ENCODE data around the gene CHP1.
A peak's percentile ranks its signal among the peaks of the same experiment; 100 is the strongest.
"Not testable (repeated sequence)": the region's sequence is repeated elsewhere in the genome, so short reads cannot be mapped to it uniquely, and the experiment has no call there.

Gene CHP1

DNA sequence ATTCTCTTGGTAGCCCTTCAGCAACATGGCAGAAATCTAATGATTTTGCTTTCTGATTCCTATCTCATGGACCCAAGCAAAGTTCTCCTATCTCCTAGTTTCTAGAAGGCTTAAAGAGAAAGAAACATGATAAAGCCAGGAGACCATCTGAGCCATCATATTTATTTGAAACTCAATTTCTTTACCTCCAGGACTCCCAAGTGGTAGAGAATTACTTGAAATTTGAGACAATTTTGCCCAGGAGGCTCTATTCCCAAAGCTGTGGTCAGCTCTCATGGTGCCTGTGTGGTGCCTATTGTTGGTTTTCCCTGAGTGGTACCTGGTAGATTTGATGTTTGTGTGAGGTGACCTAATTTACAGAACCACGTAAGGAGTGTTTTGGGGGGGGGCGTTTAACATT is 38.8 kb downstream of the CHP1 start:
- no peaks in the 10 kb centered on the region for H3K9me3 ChIP-seq (ENCODE audit: control insufficient read depth, insufficient read depth, low read length)
- H3K36me3 ChIP-seq (ENCODE audit: insufficient read depth, low read length) = peaks cover 5% of the 10 kb centered on the region
- no peaks in the 10 kb centered on the region for H3K4me1 ChIP-seq (ENCODE audit: insufficient read depth, low read length)
- no peak overlapping the region for H3K9ac ChIP-seq (ENCODE audit: low read depth, low read length)

DNA sequence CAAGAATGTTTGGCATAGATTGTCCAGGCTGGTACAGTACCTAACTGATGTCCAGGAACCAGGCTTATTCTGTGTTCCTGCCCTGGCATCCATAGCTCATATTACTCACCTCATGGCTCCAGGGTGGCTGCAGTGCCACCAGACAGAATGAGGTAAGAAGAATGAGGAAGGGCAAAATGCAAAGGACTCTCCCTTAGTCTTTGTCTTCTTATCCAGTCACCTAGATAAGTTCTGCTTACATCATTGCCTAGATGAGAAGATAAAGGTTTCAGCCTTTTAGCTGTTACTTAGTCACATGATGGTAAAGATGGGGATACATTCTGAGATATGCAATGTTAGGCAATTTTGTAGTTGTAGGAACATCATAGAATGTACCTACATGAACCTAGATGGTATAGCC is 45.8 kb downstream of the CHP1 start:
- no peaks in the 10 kb centered on the region; the same call in 1 of the 2 replicates for H3K36me3 ChIP-seq (ENCODE audit: insufficient read depth, low read length)
- no peaks in the 10 kb centered on the region for H3K4me1 ChIP-seq (ENCODE audit: insufficient read depth, low read length)
- no peaks in the 10 kb centered on the region for H3K9me3 ChIP-seq (ENCODE audit: control insufficient read depth, insufficient read depth, low read length)
- no peak overlapping the region for H3K9ac ChIP-seq (ENCODE audit: low read depth, low read length)

GRCh38 chr15:41278319-41278718 is 47.3 kb downstream of the CHP1 start:
- H3K36me3 ChIP-seq (ENCODE audit: insufficient read depth, low read length) = no peaks in the 10 kb centered on the region
- no peak overlapping the region for H3K9ac ChIP-seq (ENCODE audit: low read depth, low read length)
- H3K4me1 ChIP-seq (ENCODE audit: insufficient read depth, low read length) = 0 out of 2 replicates have a peak, but pooled peaks cover 3% of the 10 kb centered on the region
- H3K9me3 ChIP-seq (ENCODE audit: control insufficient read depth, insufficient read depth, low read length) = no peaks in the 10 kb centered on the region

DNA sequence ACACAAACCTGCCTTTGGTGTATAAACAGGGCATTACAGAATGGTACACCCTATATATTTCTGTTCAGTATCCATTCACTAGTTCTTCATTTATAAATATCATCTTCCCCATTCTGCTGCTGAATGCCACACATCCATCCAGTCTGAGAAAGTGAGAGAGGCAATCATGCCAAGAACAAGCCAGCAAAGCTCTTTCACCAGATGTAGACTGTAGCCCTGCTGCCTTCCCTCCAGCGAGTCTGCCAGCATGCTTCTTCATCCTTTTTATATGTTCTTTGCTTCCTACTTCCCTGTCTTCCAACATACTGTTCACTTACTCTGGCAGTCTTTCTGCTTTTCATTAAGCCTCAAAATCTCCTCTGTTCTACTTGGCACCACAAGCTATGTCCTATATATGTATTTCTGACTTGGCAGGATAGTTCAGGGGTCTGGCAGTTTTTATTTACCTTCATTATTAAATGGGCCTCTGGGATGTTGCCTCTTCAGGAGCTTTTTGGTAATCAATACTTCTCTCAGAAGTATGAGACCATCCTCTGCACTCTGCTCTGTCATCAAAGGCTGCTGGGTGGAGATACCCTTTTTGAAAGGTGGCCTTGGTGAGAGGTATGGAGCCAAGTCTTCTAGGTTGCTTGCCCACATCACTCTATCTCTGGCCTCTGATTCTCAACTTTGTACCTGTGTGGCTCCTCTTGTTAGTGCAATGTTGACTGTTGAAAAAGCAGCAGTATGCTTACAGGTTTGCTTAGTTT is 48.6 kb downstream of the CHP1 start:
- no peaks in the 10 kb centered on the region for H3K36me3 ChIP-seq (ENCODE audit: insufficient read depth, low read length)
- H3K9me3 ChIP-seq (ENCODE audit: control insufficient read depth, insufficient read depth, low read length) = no peaks in the 10 kb centered on the region
- H3K9ac ChIP-seq (ENCODE audit: low read depth, low read length) = no peak overlapping the region
- 0 out of 2 replicates have a peak, but pooled peaks cover 3% of the 10 kb centered on the region for H3K4me1 ChIP-seq (ENCODE audit: insufficient read depth, low read length)

DNA sequence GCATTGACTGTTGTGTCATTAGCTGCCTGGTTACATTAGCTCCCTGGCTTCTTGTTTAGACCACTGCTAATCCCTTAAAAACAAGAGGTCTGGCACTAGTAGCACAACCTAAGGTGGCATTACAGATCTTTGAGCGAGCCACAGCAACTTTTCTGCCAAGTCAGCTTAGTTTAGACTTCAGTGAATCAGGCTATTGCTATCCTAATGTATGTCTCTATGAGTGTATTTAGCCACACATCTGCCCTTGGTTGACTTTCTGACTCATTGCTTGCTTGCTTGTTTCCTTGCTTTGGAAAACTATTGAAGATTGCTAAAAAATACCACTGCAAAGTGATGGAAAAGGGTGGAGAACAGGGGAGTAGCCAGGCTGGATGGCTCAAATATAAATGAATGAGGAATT is 50.2 kb downstream of the CHP1 start:
- Histone ChIP-seq H3K9ac (ENCODE audit: low read depth, low read length) (no peak overlapping the region), H3K36me3 (ENCODE audit: insufficient read depth, low read length) (peaks cover 8% of the 10 kb centered on the region; the same call in 1 of the 2 replicates), H3K4me1 (ENCODE audit: insufficient read depth, low read length) (peaks cover 9% of the 10 kb centered on the region; the same call in 1 of the 2 replicates), H3K9me3 (ENCODE audit: control insufficient read depth, insufficient read depth, low read length) (no peaks in the 10 kb centered on the region)

GRCh38 chr15:41282436-41282835 is 51.4 kb downstream of the CHP1 start:
- peaks cover 20% of the 10 kb centered on the region; the same call in 1 of the 2 replicates for H3K36me3 ChIP-seq (ENCODE audit: insufficient read depth, low read length)
- not testable (repeated sequence) for H3K4me1 ChIP-seq (ENCODE audit: insufficient read depth, low read length); H3K9me3 ChIP-seq (ENCODE audit: control insufficient read depth, insufficient read depth, low read length); H3K9ac ChIP-seq (ENCODE audit: low read depth, low read length)

DNA sequence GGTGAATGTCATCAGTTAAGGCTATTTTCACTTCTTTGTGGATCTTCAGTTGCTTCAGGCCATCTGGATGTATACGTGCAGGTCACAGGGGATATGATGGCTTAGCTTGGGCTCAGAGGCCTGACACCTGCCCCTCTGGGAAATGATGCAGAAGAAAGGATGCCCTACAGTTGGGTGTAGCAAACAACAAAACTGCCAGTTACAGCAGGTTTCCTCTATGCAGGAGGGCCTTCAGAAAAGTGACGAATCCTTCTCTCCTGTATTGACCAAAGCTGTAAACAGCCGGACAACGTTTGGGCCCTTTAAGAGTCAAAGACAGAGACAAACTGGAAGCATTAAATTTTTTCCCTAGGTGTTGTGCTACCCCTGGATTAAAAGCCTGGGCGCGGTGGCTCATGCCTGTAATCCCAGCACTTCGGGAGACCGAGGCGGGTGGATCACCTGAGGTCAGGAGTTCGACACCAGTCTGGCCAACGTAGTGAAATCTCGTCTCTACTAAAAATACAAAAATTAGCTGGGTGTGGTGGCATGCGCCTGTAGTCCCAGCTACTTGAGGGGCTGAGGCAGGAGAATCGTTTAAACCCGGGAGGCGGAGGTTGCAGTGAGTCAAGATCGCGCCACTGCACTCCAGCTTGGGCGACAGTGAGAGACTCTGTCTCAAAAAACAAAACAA is 52.0 kb downstream of the CHP1 start:
- Histone ChIP-seq H3K9ac (ENCODE audit: low read depth, low read length) (peak overlapping the region; percentile 86; the same call in 1 of the 2 replicates), H3K36me3 (ENCODE audit: insufficient read depth, low read length) (peaks cover 22% of the 10 kb centered on the region; the same call in 1 of the 2 replicates)
- H3K4me1 ChIP-seq (ENCODE audit: insufficient read depth, low read length) = not testable (repeated sequence)

GRCh38 chr15:41283653-41284426 is 52.8 kb downstream of the CHP1 start:
- peaks cover 9% of the 10 kb centered on the region; the same call in 1 of the 2 replicates for H3K4me1 ChIP-seq (ENCODE audit: insufficient read depth, low read length)
- H3K9me3 ChIP-seq (ENCODE audit: control insufficient read depth, insufficient read depth, low read length) = no peaks in the 10 kb centered on the region
- peak overlapping the region; percentile 86 for H3K9ac ChIP-seq (ENCODE audit: low read depth, low read length)
- peaks cover 27% of the 10 kb centered on the region; the same call in 1 of the 2 replicates for H3K36me3 ChIP-seq (ENCODE audit: insufficient read depth, low read length)

More for the DNA sequence above, 52.0 kb downstream of the CHP1 start:
- not testable (repeated sequence) for H3K9me3 ChIP-seq (ENCODE audit: control insufficient read depth, insufficient read depth, low read length)

GRCh38 chr15:41284427-41285177 is 53.5 kb downstream of the CHP1 start:
- peaks cover 27% of the 10 kb centered on the region; the same call in 1 of the 2 replicates for H3K36me3 ChIP-seq (ENCODE audit: insufficient read depth, low read length)
- H3K4me1 ChIP-seq (ENCODE audit: insufficient read depth, low read length) = peaks cover 9% of the 10 kb centered on the region; the same call in 1 of the 2 replicates
- H3K9ac ChIP-seq (ENCODE audit: low read depth, low read length) = peak overlapping the region; percentile 86
- no peaks in the 10 kb centered on the region for H3K9me3 ChIP-seq (ENCODE audit: control insufficient read depth, insufficient read depth, low read length)

GRCh38 chr15:41285285-41285684 is 54.2 kb downstream of the CHP1 start:
- H3K9ac ChIP-seq (ENCODE audit: low read depth, low read length) = peak overlapping the region; percentile 86

DNA sequence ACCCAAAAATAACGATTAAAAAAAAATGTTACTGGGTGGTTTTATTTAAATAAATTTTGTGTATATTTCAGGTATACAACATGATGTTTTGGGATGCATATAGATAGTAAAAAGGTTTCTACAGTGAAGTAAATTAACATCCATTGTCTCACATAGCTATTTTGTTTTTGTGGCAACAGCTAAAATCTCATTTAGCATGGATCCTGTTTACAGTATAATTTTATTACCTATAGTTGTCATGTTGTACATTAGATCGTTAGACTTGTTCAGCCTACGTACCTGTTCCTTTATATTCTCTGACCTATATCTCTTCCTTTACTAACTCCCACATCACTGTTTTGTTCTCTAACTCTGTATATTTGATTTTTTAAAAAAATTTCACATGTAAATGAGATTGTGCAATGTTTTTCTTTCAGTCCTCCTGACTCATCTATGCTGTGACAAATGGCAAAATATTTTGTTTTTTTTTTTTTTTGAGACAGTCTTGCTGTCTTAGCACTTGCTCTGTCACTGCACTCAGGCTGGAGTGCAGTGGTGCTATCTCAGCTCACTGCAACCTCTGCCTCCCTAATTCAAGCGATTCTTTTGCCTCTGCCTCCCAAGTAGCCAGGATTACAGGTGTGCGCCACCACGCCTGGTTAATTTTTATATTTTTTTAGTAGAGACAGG is 55.7 kb downstream of the CHP1 start:
- peaks cover 28% of the 10 kb centered on the region; the same call in 1 of the 2 replicates for H3K36me3 ChIP-seq (ENCODE audit: insufficient read depth, low read length)
- no peaks in the 10 kb centered on the region for H3K9me3 ChIP-seq (ENCODE audit: control insufficient read depth, insufficient read depth, low read length)
- H3K9ac ChIP-seq (ENCODE audit: low read depth, low read length) = no peak overlapping the region
- H3K4me1 ChIP-seq (ENCODE audit: insufficient read depth, low read length) = peaks cover 9% of the 10 kb centered on the region; the same call in 1 of the 2 replicates

More at GRCh38 chr15:41285285-41285684, 54.2 kb downstream of the CHP1 start:
- Histone ChIP-seq H3K9me3 (ENCODE audit: control insufficient read depth, insufficient read depth, low read length) (no peaks in the 10 kb centered on the region), H3K36me3 (ENCODE audit: insufficient read depth, low read length) (peaks cover 27% of the 10 kb centered on the region; the same call in 1 of the 2 replicates), H3K4me1 (ENCODE audit: insufficient read depth, low read length) (peaks cover 9% of the 10 kb centered on the region; the same call in 1 of the 2 replicates)

- peaks cover 31% of the 10 kb centered on the region for H3K36me3 ChIP-seq (ENCODE audit: insufficient read depth, low read length)
- no peak overlapping the region for H3K9ac ChIP-seq (ENCODE audit: low read depth, low read length)
- H3K9me3 ChIP-seq (ENCODE audit: control insufficient read depth, insufficient read depth, low read length) = no peaks in the 10 kb centered on the region
- H3K4me1 ChIP-seq (ENCODE audit: insufficient read depth, low read length) = peaks cover 6% of the 10 kb centered on the region; the same call in 1 of the 2 replicates
These were observed 57.4 kb downstream of the CHP1 start for GRCh38 chr15:41288464-41288863.

GRCh38 chr15:41289953-41290352 is 58.9 kb downstream of the CHP1 start:
- H3K4me1 ChIP-seq (ENCODE audit: insufficient read depth, low read length) = peaks cover 6% of the 10 kb centered on the region; the same call in 1 of the 2 replicates
- H3K9ac ChIP-seq (ENCODE audit: low read depth, low read length) = no peak overlapping the region
- H3K36me3 ChIP-seq (ENCODE audit: insufficient read depth, low read length) = peaks cover 31% of the 10 kb centered on the region
- H3K9me3 ChIP-seq (ENCODE audit: control insufficient read depth, insufficient read depth, low read length) = no peaks in the 10 kb centered on the region
